Measurements from ENCODE around the gene CYP27B1.
A peak's percentile ranks its signal among the peaks of the same experiment; 100 is the strongest.

CYP27B1 gene

DNA sequence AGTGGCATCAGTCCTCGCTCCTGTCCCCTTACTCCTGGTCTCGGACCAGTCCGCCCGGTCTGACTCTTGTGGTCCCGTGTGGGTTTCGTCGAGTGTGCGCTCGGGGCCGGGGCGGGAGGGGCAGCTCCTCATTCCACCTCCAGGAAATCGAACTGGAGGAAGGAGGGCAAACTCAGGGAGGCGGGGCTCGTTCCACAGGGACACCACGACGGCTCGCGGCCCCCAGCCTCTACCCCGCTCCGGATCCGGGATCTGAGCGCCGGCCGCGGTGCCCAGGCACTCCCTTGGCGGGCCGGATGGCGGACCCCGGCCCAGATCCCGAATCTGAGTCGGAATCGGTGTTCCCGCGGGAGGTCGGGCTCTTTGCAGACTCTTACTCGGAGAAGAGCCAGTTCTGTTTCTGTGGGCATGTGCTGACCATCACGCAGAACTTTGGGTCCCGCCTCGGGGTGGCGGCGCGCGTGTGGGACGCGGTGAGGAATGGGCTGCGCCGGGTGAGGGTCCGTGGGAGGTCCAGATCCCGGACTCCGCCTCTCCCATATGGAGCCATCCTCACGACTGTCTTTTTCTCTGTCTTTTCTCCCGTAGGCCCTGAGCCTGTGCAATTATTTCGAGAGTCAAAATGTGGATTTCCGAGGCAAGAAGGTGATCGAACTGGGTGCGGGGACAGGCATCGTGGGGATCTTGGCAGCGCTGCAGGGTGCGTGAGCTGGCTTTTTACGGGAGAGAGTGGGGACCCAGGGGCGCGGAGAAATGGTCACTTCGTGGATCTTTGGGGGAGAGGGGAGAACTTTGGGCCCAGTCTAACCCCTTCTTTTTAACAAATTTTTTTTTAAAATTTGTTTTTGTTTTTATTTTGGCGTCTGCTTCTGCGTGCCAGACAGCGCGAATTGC is 5.8 kb upstream of the CYP27B1 start, which contains the start of gene EEF1AKMT3:
Gene EEF1AKMT3 (plus strand): TSS at position 186 of the 894 bp plus-strand sequence. CDS start 111 bp downstream, at position 297.
- Histone ChIP-seq H3K4me3 (ENCODE audit: low read depth, low read length, poor library complexity, severe bottlenecking) (peak within 1 kb of the TSS; percentile 75), H3K9me3 (ENCODE audit: low read length) (no peaks in the 10 kb centered on the region), H3K79me2 (ENCODE audit: insufficient read depth, low read length) (no peaks in the 10 kb centered on the region), H3F3A (ENCODE audit: insufficient read depth, low read length) (no peaks in the 10 kb centered on the region), H3K36me3 (ENCODE audit: insufficient read depth, low read length) (peaks cover 32% of the 10 kb centered on the region), H3K27me3 (ENCODE audit: insufficient read depth, low read length) (no peaks in the 10 kb centered on the region), H3K9me2 (ENCODE audit: low read depth, low read length) (no peaks in the 10 kb centered on the region), H2AFZ (ENCODE audit: low read length) (peak within 1 kb of the TSS; percentile 43), H3K4me2 (ENCODE audit: low read length) (peak within 1 kb of the TSS; percentile 90), H3K27ac (ENCODE audit: low read depth, low read length, poor library complexity, severe bottlenecking) (peak within 1 kb of the TSS; percentile 8), H3K4me1 (ENCODE audit: insufficient read depth, low read length, severe bottlenecking) (peaks cover 18% of the 10 kb centered on the region), H3K9ac (ENCODE audit: low read length) (peak within 1 kb of the TSS; percentile 72), H4K20me1 (ENCODE audit: insufficient read depth, low read length) (no peaks in the 10 kb centered on the region)
- TF ChIP-seq, protein P1, sequence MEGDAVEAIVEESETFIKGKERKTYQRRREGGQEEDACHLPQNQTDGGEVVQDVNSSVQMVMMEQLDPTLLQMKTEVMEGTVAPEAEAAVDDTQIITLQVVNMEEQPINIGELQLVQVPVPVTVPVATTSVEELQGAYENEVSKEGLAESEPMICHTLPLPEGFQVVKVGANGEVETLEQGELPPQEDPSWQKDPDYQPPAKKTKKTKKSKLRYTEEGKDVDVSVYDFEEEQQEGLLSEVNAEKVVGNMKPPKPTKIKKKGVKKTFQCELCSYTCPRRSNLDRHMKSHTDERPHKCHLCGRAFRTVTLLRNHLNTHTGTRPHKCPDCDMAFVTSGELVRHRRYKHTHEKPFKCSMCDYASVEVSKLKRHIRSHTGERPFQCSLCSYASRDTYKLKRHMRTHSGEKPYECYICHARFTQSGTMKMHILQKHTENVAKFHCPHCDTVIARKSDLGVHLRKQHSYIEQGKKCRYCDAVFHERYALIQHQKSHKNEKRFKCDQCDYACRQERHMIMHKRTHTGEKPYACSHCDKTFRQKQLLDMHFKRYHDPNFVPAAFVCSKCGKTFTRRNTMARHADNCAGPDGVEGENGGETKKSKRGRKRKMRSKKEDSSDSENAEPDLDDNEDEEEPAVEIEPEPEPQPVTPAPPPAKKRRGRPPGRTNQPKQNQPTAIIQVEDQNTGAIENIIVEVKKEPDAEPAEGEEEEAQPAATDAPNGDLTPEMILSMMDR (IDR thresholded peaks at IDR 0.05; ENCODE audit: low read length) = no peak
- TF ChIP-seq EZH2 (IDR thresholded peaks at IDR 0.05; ENCODE audit: borderline replicate concordance, low read length) = no peak

DNA sequence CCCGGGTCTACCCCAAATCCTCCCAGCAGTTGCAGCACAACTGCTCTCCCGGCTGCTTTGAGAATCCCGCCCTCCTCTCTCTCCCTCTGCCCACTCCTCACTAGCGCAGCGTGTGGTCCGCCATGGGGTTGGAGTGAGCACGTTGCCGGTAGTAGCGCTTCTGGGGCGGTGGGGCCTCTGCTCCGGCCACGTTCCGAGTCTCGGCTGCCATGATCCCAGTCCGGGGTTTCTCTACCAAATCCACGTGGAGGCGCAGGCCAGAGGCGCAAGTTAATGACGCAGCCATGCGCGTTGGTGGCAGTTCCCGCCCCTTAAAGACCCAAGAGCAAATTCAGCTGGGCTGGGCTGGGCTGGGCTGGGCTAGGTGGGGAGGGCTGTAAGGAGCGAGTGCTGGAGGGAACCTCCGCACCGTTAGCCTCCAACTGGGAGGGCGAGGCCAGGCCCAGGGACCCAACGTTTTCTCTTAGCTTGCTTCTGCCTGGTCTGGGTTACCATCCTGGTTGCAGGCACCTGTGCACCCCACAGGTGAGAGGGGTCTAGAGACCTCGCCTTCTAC is 5.1 kb upstream of the CYP27B1 start, which contains the start of gene METTL1:
Gene METTL1 (minus strand): TSS at position 233 of the 556 bp plus-strand sequence. CDS start 22 bp downstream, at position 211.
- peak within 1 kb of the TSS; percentile 75 for H3K4me3 ChIP-seq (ENCODE audit: low read depth, low read length, poor library complexity, severe bottlenecking)
- peak within 1 kb of the TSS; percentile 90 for H3K4me2 ChIP-seq (ENCODE audit: low read length)
- no peaks in the 10 kb centered on the region for H4K20me1 ChIP-seq (ENCODE audit: insufficient read depth, low read length)
- peak within 1 kb of the TSS; percentile 72 for H3K9ac ChIP-seq (ENCODE audit: low read length)
- TF ChIP-seq, protein P1 (IDR thresholded peaks at IDR 0.05; ENCODE audit: low read length) = no peak
- TF ChIP-seq EZH2 (IDR thresholded peaks at IDR 0.05; ENCODE audit: borderline replicate concordance, low read length) = no peak
- no peaks in the 10 kb centered on the region for H3K27me3 ChIP-seq (ENCODE audit: insufficient read depth, low read length)
- peak within 1 kb of the TSS; percentile 8 for H3K27ac ChIP-seq (ENCODE audit: low read depth, low read length, poor library complexity, severe bottlenecking)
- H3K4me1 ChIP-seq (ENCODE audit: insufficient read depth, low read length, severe bottlenecking) = peaks cover 18% of the 10 kb centered on the region
- H3K9me2 ChIP-seq (ENCODE audit: low read depth, low read length) = no peaks in the 10 kb centered on the region
- H3K36me3 ChIP-seq (ENCODE audit: insufficient read depth, low read length) = peaks cover 35% of the 10 kb centered on the region
- no peaks in the 10 kb centered on the region for H3K79me2 ChIP-seq (ENCODE audit: insufficient read depth, low read length)
- H3K9me3 ChIP-seq (ENCODE audit: low read length) = no peaks in the 10 kb centered on the region
- H3F3A ChIP-seq (ENCODE audit: insufficient read depth, low read length) = no peaks in the 10 kb centered on the region
- peak within 1 kb of the TSS; percentile 43 for H2AFZ ChIP-seq (ENCODE audit: low read length)

DNA sequence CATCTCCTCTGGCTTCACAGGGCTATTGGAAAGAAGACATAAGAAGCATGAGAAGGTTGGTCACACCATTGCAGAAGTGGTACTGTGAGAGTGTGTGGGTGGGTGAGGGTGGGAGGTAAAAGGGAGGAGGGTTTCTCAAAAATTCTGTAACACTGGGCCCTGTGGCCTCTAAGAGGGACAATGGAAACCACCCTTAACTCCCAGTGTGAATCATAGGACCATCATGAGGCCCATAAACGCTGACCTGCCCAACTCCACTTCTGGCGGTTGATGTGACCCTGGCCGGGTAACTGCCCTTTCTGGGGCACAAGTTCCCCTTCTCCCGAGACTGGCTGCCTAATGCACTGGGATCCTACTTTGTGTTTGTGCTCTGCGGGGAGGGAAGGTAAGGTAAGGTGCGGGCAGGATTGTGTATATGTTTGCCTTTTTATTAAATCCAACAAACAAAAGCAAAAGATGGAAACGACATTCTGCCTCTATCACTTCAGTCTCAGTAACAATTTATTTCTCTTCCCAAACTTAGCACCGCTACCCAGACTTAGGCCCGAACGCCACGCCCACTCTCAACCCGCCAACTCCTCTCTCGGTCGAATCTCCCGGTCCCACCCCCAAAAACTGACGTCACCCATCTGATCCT is 4.5 kb upstream of the CYP27B1 start:
- H2AFZ ChIP-seq (ENCODE audit: low read length) = peak overlapping the region; percentile 14; the same call in 1 of the 2 replicates
- peaks cover 35% of the 10 kb centered on the region for H3K36me3 ChIP-seq (ENCODE audit: insufficient read depth, low read length)
- peak overlapping the region; percentile 75 for H3K4me3 ChIP-seq (ENCODE audit: low read depth, low read length, poor library complexity, severe bottlenecking)
- no peaks in the 10 kb centered on the region for H3F3A ChIP-seq (ENCODE audit: insufficient read depth, low read length)
- H3K9ac ChIP-seq (ENCODE audit: low read length) = peak overlapping the region; percentile 72
- peaks cover 18% of the 10 kb centered on the region for H3K4me1 ChIP-seq (ENCODE audit: insufficient read depth, low read length, severe bottlenecking)
- H3K4me2 ChIP-seq (ENCODE audit: low read length) = peak overlapping the region; percentile 90
- H3K27me3 ChIP-seq (ENCODE audit: insufficient read depth, low read length) = peaks cover under 1% of the 10 kb centered on the region; the same call in 1 of the 2 replicates
- TF ChIP-seq, protein P1 (IDR thresholded peaks at IDR 0.05; ENCODE audit: low read length) = no peak
- no peak for TF ChIP-seq EZH2 (IDR thresholded peaks at IDR 0.05; ENCODE audit: borderline replicate concordance, low read length)
- H3K79me2 ChIP-seq (ENCODE audit: insufficient read depth, low read length) = no peaks in the 10 kb centered on the region
- H3K9me2 ChIP-seq (ENCODE audit: low read depth, low read length) = no peaks in the 10 kb centered on the region
- no peaks in the 10 kb centered on the region for H3K9me3 ChIP-seq (ENCODE audit: low read length)
- no peaks in the 10 kb centered on the region for H4K20me1 ChIP-seq (ENCODE audit: insufficient read depth, low read length)
- H3K27ac ChIP-seq (ENCODE audit: low read depth, low read length, poor library complexity, severe bottlenecking) = peak overlapping the region; percentile 8

Measured in OCI-LY1 (cell line).